Muscle layer of duodenum (tissue), 2 donors: ENCODE data around the gene MCM7.
"Not testable (repeated sequence)": the region's sequence is repeated elsewhere in the genome, so short reads cannot be mapped to it uniquely, and the experiment has no call there.

Experiments
- H3K27ac ChIP-seq: one replicate; pipeline ENCODE4 v1.7.0; 2013; ENCODE audit warnings: mild to moderate bottlenecking, low read length
- H3K27me3 ChIP-seq: one replicate; pipeline ENCODE4 v1.7.0; 2013; ENCODE audit warnings: low read depth, mild to moderate bottlenecking, control low read depth, low read length
- H3K36me3 ChIP-seq, 2 donors: one replicate each; pipeline ENCODE4 v1.7.0; 2013; ENCODE audit warnings: low read length in 2 of 2, control low read depth in 1 of 2, mild to moderate bottlenecking in 1 of 2; ENCODE audit not compliant: insufficient read depth in 2 of 2, control insufficient read depth in 1 of 2
- H3K4me1 ChIP-seq, 2 donors: one replicate each; pipeline ENCODE4 v1.7.0; 2013; ENCODE audit warnings: low read length in 2 of 2, mild to moderate bottlenecking in 2 of 2, control low read depth in 1 of 2, moderate library complexity in 1 of 2; ENCODE audit not compliant: insufficient read depth in 2 of 2, control insufficient read depth in 1 of 2
- H3K4me3 ChIP-seq, 2 donors: one replicate each; pipeline ENCODE4 v1.7.0; 2013; ENCODE audit warnings: low read length in 2 of 2, low read depth in 1 of 2, mild to moderate bottlenecking in 1 of 2
- H3K9me3 ChIP-seq, 2 donors: one replicate each; pipeline ENCODE4 v1.7.0; 2013; ENCODE audit warnings: low read length in 2 of 2, control low read depth in 1 of 2, mild to moderate bottlenecking in 1 of 2; ENCODE audit not compliant: control insufficient read depth in 1 of 2
- donor health status: healthy.

MCM7 gene

DNA sequence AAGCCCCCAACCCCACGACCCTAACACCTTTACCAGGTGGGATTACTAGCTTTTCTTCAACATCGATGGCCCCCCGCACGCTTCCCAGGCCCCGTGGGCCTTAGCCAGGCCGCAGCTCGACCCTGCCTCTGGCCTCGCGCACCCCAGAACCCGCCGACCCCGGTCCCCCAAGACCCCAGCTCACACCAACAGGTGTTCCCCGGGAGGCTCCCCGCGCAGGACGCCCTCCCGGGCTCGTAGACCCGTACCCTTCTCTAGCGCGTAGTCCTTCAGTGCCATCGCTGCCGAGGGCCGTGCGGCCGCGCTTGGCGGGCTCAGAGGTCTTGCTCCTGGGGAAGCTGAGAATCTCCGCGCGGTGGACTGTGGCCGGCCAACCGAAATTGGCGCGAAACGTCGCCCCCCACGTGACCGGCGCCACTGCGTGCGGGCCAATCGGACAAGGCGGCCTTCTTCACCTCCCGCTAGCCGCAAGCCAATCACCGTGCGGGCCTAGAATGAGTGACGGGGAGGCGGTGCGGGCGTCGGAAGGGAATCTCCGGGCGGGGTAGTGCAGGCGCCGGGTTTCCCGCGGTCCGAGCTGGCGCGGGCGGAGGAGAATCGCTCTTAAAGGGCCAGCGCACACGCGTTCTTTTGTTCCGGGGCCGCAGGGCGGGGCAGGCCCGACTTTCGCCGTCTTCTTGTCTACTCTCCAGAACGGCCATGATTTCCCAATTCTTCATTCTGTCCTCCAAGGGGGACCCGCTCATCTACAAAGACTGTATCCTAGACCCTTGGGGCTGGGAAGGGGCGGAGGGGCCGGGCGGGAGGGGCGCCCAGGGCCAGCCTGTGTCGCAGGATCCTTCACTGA, at the start of gene MCM7, which contains the start of gene AP4M1:
MCM7 (minus strand) TSS at position 382 of the 847 bp plus-strand sequence; CDS start at position 279, 103 bp downstream.
AP4M1 (plus strand) TSS at position 628 of the 847 bp plus-strand sequence; CDS start at position 700, 72 bp downstream.
- Histone ChIP-seq H3K27ac (peak within 1 kb of the TSS; percentile 74), H3K4me1 (peaks cover 9 to 18% of the 10 kb centered on the region in 2 donors), H3K36me3 (peaks cover 34 to 59% of the 10 kb centered on the region in 2 donors), H3K4me3 (peak within 1 kb of the TSS; percentile 83 to 84), H3K9me3 (no peaks in the 10 kb centered on the region), H3K27me3 (no peaks in the 10 kb centered on the region)

DNA sequence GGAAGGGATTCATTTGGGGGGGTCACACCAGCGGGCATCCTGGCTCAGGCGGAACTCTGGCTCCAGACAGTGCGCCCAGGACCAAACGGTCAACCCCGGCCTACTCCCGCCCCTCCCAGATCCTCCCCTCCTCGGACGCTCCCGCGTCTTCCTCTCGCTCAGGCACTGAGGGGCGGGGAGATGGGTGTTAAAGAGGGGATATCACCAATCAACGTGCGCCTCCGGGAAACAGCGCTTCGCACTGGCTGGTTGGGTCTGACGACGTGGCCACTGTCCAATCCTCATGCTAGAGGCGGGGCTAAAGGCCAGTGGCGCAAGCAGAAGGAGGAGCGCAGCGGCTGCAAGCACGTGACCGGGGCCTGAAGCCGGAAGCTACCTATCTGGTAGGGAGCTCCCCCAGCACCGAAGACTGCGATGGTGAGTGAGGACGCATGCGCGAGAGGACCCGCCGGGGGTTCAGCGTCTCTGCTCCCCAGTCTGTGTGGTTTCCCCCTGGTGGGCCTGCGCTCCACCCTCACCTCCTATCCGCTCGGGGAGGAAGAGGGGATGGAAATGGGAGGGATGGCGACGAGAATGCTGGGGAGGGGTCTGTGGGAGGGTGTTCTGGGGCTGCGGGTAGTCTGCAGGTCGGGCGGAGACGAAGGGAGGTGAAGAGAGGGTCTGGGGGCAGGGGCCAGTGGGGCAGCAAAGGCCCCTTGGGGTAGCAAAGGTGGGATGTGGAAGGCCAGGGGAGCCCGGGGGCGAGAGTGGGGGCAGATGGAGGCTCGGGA, 47.5 kb upstream of the MCM7 start, which contains the start of gene LAMTOR4:
LAMTOR4 (plus strand) TSS at position 360 of the 770 bp plus-strand sequence; CDS start at position 415, 55 bp downstream.
- Histone ChIP-seq H3K27me3 (no peaks in the 10 kb centered on the region), H3K9me3 (no peaks in the 10 kb centered on the region), H3K27ac (peak within 1 kb of the TSS; percentile 86), H3K4me3 (peak within 1 kb of the TSS; percentile 79 to 97), H3K36me3 (peaks cover 4 to 8% of the 10 kb centered on the region in 2 donors), H3K4me1 (peaks cover 5 to 16% of the 10 kb centered on the region in 2 donors)

DNA sequence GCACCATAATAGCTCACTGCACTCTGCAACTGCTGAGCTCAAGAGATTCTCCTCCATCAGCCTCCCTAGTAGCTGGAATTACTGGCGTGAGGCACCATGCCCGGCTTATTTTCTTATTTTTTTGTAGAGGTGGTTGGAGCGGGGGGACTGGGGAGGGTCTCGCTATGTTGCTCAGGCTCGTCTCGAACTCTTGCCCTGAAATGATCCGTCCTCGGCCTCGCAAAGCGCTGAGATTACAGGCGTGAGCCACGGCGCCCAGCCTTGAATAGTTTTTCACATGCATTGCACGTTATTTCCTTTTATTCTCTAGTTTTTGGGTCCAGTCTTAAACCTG, 47.0 kb upstream of the MCM7 start:
- peaks cover 0 to 3% of the 10 kb centered on the region in 2 donors for H3K36me3 ChIP-seq
- peak overlapping the region; percentile 10 for H3K27ac ChIP-seq
- no peaks in the 10 kb centered on the region for H3K27me3 ChIP-seq
- H3K4me1 ChIP-seq: peaks cover 3 to 16% of the 10 kb centered on the region in 2 donors
- H3K9me3 ChIP-seq: no peaks in the 10 kb centered on the region
- H3K4me3 ChIP-seq: peak overlapping the region; percentile 79 to 97

DNA sequence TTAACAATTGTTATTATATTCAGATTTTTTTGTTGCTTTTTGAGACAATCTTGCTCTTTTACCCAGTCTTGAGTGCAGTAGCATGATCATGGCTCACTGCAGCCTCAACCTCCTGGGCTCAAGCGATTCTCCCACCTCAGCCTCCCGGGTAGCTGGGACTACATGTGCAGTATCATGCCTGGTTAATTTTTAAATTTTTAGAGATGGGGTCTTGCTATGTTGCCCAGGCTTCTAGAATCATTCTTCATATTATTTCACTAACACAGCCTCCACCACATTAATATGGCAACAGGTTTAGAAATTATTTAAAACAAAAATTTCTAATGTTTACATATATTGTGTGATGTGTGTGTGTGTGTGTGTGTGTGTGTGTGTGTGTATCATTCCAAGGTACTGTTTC, 46.1 kb upstream of the MCM7 start:
- no peaks in the 10 kb centered on the region for H3K9me3 ChIP-seq
- H3K27me3 ChIP-seq: no peaks in the 10 kb centered on the region
- H3K36me3 ChIP-seq: no peaks in the 10 kb centered on the region
- H3K4me3 ChIP-seq: no peak overlapping the region
- no peak overlapping the region for H3K27ac ChIP-seq
- peaks cover 3 to 16% of the 10 kb centered on the region in 2 donors for H3K4me1 ChIP-seq

DNA sequence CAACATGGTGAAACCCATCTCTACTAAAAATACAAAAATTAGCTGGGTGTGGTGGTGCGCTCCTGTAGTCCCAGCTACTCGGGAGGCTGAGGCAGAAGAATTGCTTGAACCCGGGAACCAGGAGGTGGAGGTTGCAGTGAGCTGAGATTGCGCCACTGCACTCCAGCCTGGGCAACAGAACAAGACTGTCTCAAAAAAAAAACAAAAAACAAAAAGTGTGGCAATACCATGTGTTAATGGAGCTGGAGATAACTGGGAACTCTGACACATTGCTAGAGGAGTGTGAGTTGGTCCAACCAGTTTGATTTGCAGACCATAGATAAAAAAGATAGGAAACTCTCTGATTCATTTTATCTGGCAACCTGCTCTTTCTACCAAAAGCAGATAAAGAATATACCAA, 45.2 kb upstream of the MCM7 start:
- H3K36me3 ChIP-seq, H3K9me3 ChIP-seq, H3K27ac ChIP-seq, H3K4me3 ChIP-seq, H3K27me3 ChIP-seq: not testable (repeated sequence)
- H3K4me1 ChIP-seq: peaks cover 3 to 16% of the 10 kb centered on the region in 2 donors

DNA sequence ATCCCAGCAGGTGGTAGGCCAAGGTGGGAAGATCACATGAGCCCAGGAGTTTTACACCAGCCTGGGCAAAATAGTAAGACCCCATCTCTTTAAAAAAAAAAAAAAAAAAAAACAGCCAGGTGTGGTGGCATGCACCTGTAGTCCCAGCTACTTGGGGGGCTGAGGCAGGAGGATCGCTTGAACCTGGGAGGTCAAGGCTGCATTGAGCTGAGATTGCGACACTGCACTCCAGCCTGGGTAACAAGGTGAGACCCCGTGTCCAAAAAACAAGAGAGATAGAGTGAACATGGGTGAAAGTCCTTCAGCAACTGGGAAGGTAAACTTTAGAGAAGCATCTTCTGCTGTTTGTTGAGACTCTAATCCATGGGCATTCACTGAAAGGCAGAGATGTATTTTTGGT, 41.3 kb upstream of the MCM7 start:
- Histone ChIP-seq H3K27ac (no peak overlapping the region), H3K9me3 (no peaks in the 10 kb centered on the region), H3K4me3 (no peak overlapping the region), H3K4me1 (no peaks in the 10 kb centered on the region), H3K27me3 (no peaks in the 10 kb centered on the region), H3K36me3 (no peaks in the 10 kb centered on the region)

DNA sequence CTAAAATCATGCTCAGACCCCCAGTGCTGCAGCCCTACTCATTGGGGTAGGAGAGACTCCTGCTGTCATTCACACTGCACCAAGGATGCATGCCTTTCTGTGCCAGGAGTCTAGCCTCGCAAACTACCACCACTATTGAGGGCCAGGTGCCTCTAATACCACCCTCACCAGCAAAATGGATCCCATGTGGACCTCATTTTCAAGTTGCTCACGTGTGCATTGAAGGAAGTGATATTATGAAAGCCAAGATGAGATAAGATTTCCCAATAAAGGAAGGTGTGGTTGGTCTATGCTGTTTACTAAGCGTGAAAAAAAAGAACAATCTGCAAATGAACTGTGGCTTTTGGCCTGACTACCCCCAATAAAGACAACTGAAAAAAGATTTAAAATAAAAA, 40.4 kb upstream of the MCM7 start:
- H3K27me3 ChIP-seq: no peaks in the 10 kb centered on the region
- no peak overlapping the region for H3K27ac ChIP-seq
- H3K36me3 ChIP-seq: no peaks in the 10 kb centered on the region
- no peak overlapping the region for H3K4me3 ChIP-seq
- H3K9me3 ChIP-seq: no peaks in the 10 kb centered on the region
- no peaks in the 10 kb centered on the region for H3K4me1 ChIP-seq

DNA sequence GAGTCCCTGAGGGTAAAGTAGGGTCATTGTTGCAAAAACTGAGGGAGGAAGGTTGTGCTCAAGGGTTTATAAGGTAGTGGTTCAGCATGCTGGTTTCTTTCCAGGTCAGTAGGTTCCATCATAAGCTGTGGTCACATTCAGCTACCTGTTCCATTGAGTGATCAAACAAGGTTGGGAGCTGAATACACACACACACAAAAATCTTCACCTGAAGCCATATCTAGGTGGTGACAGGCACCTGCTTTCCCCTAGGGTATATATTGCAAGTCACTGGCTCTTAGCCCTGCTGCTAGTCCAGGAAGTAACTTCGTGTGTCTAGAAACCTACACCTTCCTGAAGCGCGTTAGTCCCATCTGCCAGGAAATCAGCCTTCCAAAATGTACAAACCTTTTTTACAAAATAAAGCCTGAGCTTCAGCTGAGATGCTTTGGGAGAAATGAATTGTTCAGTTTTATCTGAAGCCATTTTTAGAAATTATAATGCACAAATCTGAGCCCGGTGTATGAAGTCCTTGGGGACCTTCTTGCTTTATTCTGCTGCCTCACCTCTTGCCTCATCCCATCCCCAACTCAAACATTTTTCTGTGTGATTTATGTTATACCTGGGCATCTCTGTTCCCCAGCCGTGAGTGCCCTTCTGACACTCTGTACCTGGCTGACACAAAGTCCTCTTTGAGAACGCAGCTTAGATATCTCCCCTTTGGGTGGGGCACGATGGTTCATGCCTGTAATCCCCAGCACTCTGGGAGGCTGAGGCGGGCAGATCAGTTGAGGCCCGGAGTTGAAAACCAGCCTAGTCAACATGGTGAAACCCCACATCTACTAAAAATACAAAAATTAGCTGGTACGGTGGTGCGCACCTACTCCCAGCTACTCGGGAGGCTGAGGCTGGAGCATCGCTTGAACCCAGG, 36.9 kb upstream of the MCM7 start:
- H3K27me3 ChIP-seq: no peaks in the 10 kb centered on the region
- H3K4me1 ChIP-seq: no peaks in the 10 kb centered on the region
- H3K27ac ChIP-seq: peak overlapping the region; percentile 36
- H3K4me3 ChIP-seq: no peak overlapping the region
- no peaks in the 10 kb centered on the region for H3K9me3 ChIP-seq
- H3K36me3 ChIP-seq: no peaks in the 10 kb centered on the region

DNA sequence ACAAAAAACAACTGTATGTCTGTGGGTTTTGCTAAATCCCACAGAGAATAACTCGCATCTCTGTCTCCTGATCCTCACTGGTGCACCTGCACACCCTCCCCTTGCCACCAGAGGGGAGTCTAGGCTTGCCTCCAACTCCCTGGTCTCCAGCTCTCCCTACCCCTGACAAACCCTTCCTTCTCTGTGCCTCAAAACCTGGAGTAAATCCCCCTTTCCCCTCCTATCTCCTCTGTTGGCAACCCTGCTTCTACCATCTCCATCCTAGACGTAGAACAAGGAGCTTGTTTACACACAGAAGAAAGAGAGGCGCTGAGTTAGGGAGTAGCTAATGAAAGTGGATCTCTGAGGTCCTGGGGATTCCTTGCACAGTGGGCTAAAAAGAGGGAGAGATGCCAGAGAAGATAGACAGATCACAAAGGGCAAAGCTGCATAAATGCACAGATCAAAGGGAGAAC, 31.5 kb upstream of the MCM7 start:
- peaks cover 0 to 12% of the 10 kb centered on the region in 2 donors for H3K4me1 ChIP-seq
- no peaks in the 10 kb centered on the region for H3K9me3 ChIP-seq
- no peaks in the 10 kb centered on the region for H3K27me3 ChIP-seq
- H3K4me3 ChIP-seq: no peak overlapping the region
- no peaks in the 10 kb centered on the region for H3K36me3 ChIP-seq
- H3K27ac ChIP-seq: no peak overlapping the region

DNA sequence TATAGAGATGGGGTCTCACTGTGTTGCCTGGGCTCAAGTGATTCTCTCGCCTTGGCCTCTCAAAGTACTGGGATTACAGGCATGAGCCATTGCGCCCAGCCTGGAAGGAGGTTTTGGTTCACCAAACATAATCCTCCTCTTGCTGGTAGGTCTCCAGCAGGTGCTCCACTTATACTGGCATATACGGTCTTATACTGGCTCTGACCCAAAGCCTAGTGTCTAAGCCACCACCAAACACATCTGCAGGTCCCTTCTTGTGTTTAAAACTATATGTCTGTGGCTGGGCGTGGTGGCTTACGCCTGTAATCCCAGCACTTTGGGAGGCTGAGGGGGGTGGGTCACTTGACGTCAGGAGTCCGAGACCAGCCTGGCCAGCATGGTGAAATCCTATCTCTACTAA, 30.9 kb upstream of the MCM7 start:
- Histone ChIP-seq H3K27me3 (no peaks in the 10 kb centered on the region), H3K27ac (no peak overlapping the region), H3K4me3 (no peak overlapping the region), H3K36me3 (no peaks in the 10 kb centered on the region), H3K9me3 (no peaks in the 10 kb centered on the region), H3K4me1 (peaks cover 0 to 12% of the 10 kb centered on the region in 2 donors)
